A673 (cell line): Measurements from ENCODE around the gene ADAM11. TPM values are rescaled to one million over a fixed set of nuclear protein-coding genes. Genes with fewer than 3 reads are reported as not detected.
"Not testable (repeated sequence)": the region's sequence is repeated elsewhere in the genome, so short reads cannot be mapped to it uniquely, and the experiment has no call there.

Experiments used
- BruUV-seq: library from RNA; stranded (reverse); fragments of 400-500 nt; replicated peaks from 2 replicates; lab custom pipeline; 2021; lab: Mats Ljungman, UMichigan
- CTCF ChIA-PET: fragments of 300-600 bp; sonication (Branson Sonifier 250); formaldehyde crosslinking; loops from one replicate; lab custom pipeline; 2022; ENCODE audit warnings: antibody characterized with exemption; lab: Charles Lee
- POLR2A ChIA-PET: fragments of 300-600 bp; sonication (Branson Sonifier 250); formaldehyde crosslinking; loops from one replicate; lab custom pipeline; 2022; ENCODE audit warnings: antibody characterized with exemption; ENCODE audit not compliant: low non-redundant PET; lab: Charles Lee
- DNase-seq: peaks from one replicate; pipeline ENCODE4 v3.0.0-alpha.2; 2015; ENCODE audit warnings: low spot score
- H3K27ac ChIP-seq: fragments of 200-600 bp; sonication (generic); 2 replicates; pipeline ENCODE4 v1.5.1; 2016; ENCODE audit warnings: mixed run types, low read depth, mild to moderate bottlenecking, mixed read lengths, antibody characterized with exemption, low read length; ENCODE audit not compliant: poor library complexity, severe bottlenecking
- H3K27me3 ChIP-seq: fragments of 200-600 bp; sonication (generic); replicated peaks from 2 replicates; pipeline ENCODE4 v1.6.1; 2017; ENCODE audit warnings: mixed run types, low read depth, mild to moderate bottlenecking, mixed read lengths, antibody characterized with exemption, low read length; ENCODE audit not compliant: insufficient read depth, poor library complexity
- H3K36me3 ChIP-seq: fragments of 200-600 bp; sonication (generic); 2 replicates; pipeline ENCODE4 v1.6.1; 2016; ENCODE audit warnings: mixed run types, mild to moderate bottlenecking, mixed read lengths, antibody characterized with exemption, low read length; ENCODE audit not compliant: insufficient read depth, poor library complexity, severe bottlenecking
- H3K4me1 ChIP-seq: fragments of 200-600 bp; sonication (generic); 2 replicates; pipeline ENCODE4 v1.6.1; 2017; ENCODE audit warnings: mixed run types, mild to moderate bottlenecking, mixed read lengths, antibody characterized with exemption, low read length; ENCODE audit not compliant: insufficient read depth, poor library complexity, severe bottlenecking
- H3K4me3 ChIP-seq: fragments of 200-600 bp; sonication (generic); 2 replicates; pipeline ENCODE4 v1.5.1; 2016; ENCODE audit warnings: low read depth, mixed run types, mild to moderate bottlenecking, mixed read lengths, low read length; ENCODE audit not compliant: poor library complexity, severe bottlenecking
- H3K9me3 ChIP-seq: fragments of 200-600 bp; sonication (generic); 2 replicates; pipeline ENCODE4 v1.6.1; 2016; ENCODE audit warnings: mixed run types, low read depth, mild to moderate bottlenecking, mixed read lengths, antibody characterized with exemption, low read length; ENCODE audit not compliant: poor library complexity, severe bottlenecking
- CTCF ChIP-seq: fragments of 300-800, 200-600 bp; sonication (generic); conservative IDR thresholded peaks from 2 replicates; pipeline ENCODE4 v1.5.1; 2017; ENCODE audit warnings: low read depth, mild to moderate bottlenecking, antibody characterized with exemption, low read length, moderate library complexity, mixed read lengths
- EZH2 ChIP-seq: fragments of 200-600 bp; sonication (generic); IDR thresholded peaks from 2 replicates; pipeline ENCODE4 v1.6.1; 2017; ENCODE audit warnings: borderline replicate concordance, low read depth, mild to moderate bottlenecking, mixed read lengths, antibody characterized with exemption, low read length; ENCODE audit not compliant: poor library complexity, severe bottlenecking
- intact Hi-C: fragments of 100-400 bp; cut with micrococcal nuclease; formaldehyde crosslinking; loops from one replicate; pipeline ENCODE4 v1.10.0; 2022; ENCODE audit not compliant: unreplicated experiment
- total RNA-seq: library from RNA; stranded (reverse); gene quantifications from 2 replicates; pipeline ENCODE4 v1.2.3, GENCODE V29; 2021

The ADAM11 gene
- total RNA-seq, 1 experiment from 2014 or later, result 0.17 TPM

- Histone ChIP-seq H3K27me3 (no peaks in the 10 kb centered on the region), H3K27ac (no peak overlapping the region), H3K4me3 (no peak overlapping the region), H3K4me1 (no peaks in the 10 kb centered on the region), H3K9me3 (no peaks in the 10 kb centered on the region), H3K36me3 (no peaks in the 10 kb centered on the region)
- DNase-seq, result no peak
- intact Hi-C loops, result no loop called here
- POLR2A ChIA-PET, result no interaction called here
- no TSS peak for BruUV-seq
- no peak for TF ChIP-seq EZH2
- no peak for TF ChIP-seq CTCF
- CTCF ChIA-PET, result no interaction called here
Measured at GRCh38 chr17:44754276-44754675, 4.5 kb upstream of the ADAM11 start.

DNA sequence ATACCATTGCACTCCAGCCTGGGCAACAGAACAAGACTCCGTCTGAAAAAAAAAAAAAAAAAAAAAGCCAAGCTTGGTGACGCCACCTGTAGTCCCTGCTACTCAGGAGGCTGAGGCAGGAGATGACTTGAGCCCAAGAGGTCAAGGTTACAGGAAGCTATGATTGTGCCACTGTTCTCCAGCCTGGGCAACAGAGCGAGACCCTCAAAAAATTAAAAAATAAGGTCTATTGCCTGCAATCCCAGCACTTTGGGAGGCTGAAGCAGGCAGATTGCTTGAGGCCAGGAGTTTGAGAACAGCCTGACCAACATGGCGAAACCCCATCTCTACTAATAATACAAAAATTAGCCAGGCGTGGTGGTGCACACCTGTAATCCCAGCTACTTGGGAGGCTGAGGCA is 3.6 kb upstream of the ADAM11 start:
- BruUV-seq, H3K4me3 ChIP-seq, DNase-seq, POLR2A ChIA-PET, CTCF ChIA-PET, H3K4me1 ChIP-seq, H3K9me3 ChIP-seq, H3K27ac ChIP-seq, H3K36me3 ChIP-seq, H3K27me3 ChIP-seq, intact Hi-C loops: not testable (repeated sequence)

DNA sequence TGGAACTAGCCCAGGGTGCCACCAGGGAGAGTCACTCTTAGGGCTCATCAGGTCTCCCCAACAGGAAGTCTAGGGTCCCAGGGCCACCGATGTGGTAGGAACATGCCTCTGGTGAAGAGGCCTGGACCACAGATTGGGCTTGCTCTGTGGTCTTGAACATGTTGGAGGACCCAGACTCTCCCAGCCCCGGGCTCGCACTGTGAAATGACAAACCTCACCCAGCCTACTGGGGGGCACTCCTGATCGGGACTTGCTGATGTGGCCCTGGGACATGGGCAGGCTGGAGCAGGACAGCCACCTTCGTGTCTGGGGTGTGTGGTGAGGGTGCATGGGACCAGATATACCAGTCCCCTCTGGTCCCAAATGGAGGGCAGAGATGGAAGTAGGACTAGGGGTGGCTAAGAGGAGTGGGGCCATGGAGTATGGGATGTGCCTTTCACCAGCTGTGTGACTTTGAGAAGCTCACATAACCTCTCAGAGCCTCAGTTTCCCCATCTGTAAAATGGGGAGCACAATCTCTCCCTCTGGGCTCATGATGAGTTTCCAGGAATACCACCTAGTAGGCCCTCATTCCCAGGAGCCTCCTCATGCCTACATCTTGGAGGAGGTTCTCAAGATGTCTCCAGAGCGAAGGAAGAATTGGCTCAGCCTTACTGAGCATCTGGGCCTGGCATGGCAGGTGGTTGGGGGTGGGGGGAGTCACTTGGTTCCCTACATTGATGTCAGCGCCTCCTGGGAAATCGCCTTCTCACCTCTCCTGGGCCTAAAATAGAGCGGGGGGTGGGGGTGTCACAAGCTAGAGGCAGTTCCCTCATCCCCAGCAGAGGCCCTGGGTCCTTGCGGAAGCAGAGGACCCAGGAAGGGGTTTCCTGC is 1.5 kb upstream of the ADAM11 start:
- POLR2A ChIA-PET, result no interaction called here
- no peak for TF ChIP-seq EZH2
- H3K36me3 ChIP-seq, result no peaks in the 10 kb centered on the region
- H3K27me3 ChIP-seq, result no peaks in the 10 kb centered on the region
- no peak for DNase-seq
- H3K4me1 ChIP-seq, result no peaks in the 10 kb centered on the region
- no peaks in the 10 kb centered on the region for H3K9me3 ChIP-seq
- intact Hi-C loops, result no loop called here
- BruUV-seq, result no TSS peak
- no peak overlapping the region for H3K27ac ChIP-seq
- no peak overlapping the region for H3K4me3 ChIP-seq
- CTCF ChIA-PET, result no interaction called here

DNA sequence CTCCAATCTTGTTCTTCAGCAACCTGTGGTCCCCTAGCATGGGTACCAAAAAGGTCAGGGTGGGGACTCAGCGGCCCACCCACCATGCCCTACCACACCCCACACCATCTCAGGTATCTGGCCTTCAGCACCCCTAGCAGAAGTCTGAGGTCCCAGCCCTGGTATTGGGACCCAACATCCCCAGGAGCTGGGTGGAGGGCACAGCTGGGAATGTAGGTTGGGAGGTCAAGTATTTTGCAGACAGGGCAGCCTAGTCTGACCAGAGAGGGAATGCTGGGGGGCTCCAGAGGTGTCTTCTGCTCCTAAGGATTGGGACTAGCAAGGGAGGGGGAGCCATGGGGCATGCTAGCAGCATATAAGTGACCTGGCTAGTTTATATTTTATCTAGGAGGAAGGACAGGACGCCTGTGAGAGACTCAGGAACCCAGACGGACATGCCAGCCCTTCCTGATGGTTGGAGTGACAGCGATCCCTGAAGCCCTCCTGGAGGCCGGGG is 822 bp upstream of the ADAM11 start:
- Histone ChIP-seq H3K4me1 (no peaks in the 10 kb centered on the region), H3K9me3 (no peaks in the 10 kb centered on the region), H3K27me3 (no peaks in the 10 kb centered on the region), H3K36me3 (no peaks in the 10 kb centered on the region), H3K27ac (no peak overlapping the region), H3K4me3 (no peak overlapping the region)
- intact Hi-C loops, result no loop called here
- CTCF ChIA-PET, result no interaction called here
- DNase-seq, result no peak
- TF ChIP-seq EZH2 (no peak), CTCF (no peak)
- no TSS peak for BruUV-seq
- POLR2A ChIA-PET, result no interaction called here
